Thyroid gland (tissue), 4 donors: ENCODE data around the gene LAMP1. TPM values are rescaled to one million over a fixed set of nuclear protein-coding genes. Genes with fewer than 3 reads are reported as not detected.
A peak's percentile ranks its signal among the peaks of the same experiment; 100 is the strongest.
"Not testable (repeated sequence)": the region's sequence is repeated elsewhere in the genome, so short reads cannot be mapped to it uniquely, and the experiment has no call there.

Experiments
- DNase-seq, 2 donors: peaks; one replicate each; pipeline ENCODE4 v3.0.0-alpha.2; 2019
- H3K27ac ChIP-seq, 3 donors: fragments of 200-600 bp; sonication (generic); 1 replicate in 2 of 3; 2 replicates in 1 of 3; pipeline ENCODE4 v1.5.1; 2016 to 2019; ENCODE audit warnings: mild to moderate bottlenecking in 1 of 3, moderate library complexity in 1 of 3
- H3K27me3 ChIP-seq: fragments of 200-600 bp; sonication (generic); one replicate; pipeline ENCODE4 v1.5.1; 2019
- H3K36me3 ChIP-seq, 2 donors: fragments of 200-600 bp; sonication (generic); one replicate each; pipeline ENCODE4 v1.5.1; 2016 to 2019
- H3K4me1 ChIP-seq, 2 donors: fragments of 200-600 bp; sonication (generic); one replicate each; pipeline ENCODE4 v1.5.1; 2017 to 2019
- H3K4me3 ChIP-seq, 3 donors: fragments of 200-600 bp; sonication (generic); replicated peaks in 1 of 3; 1 replicate in 2 of 3; 2 replicates in 1 of 3; pipeline ENCODE4 v1.5.1; 2016; ENCODE audit warnings: mild to moderate bottlenecking in 1 of 3
- H3K9me3 ChIP-seq: fragments of 200-600 bp; sonication (generic); one replicate; pipeline ENCODE4 v1.5.1; 2017
- POLR2A ChIP-seq, 2 donors: fragments of 450-650 bp; IDR thresholded peaks; one replicate each; pipeline ENCODE4 v1.6.1; 2017; ENCODE audit warnings: antibody characterized with exemption in 2 of 2, mild to moderate bottlenecking in 2 of 2, moderate library complexity in 1 of 2
- WGBS, 2 donors: methylation state at CpG; one replicate each; pipeline ENCODE4 v1.1.5; 2017; 5-methylcytosine and 5-hydroxymethylcytosine counted together
- intact Hi-C: fragments of 100-400 bp; cut with DNase I; formaldehyde crosslinking; loops from one replicate; pipeline ENCODE4 v1.15.1; 2023
- microRNA-seq: library from miRNA; unstranded; fragments of <30 nt; microRNA quantifications from one replicate; pipeline ENCODE4, GENCODE V29; 2016
- small RNA-seq: library from RNA; depleted of rRNA; stranded (forward); fragments of <200 nt; gene quantifications from one replicate; pipeline ENCODE3, GENCODE V24; 2016
- total RNA-seq, 4 donors: library from RNA; depleted of rRNA; stranded (reverse); fragments of >200 nt; gene quantifications; one replicate each; pipeline ENCODE4 v1.2.3, GENCODE V29; 2016
- TF ChIP-seq, protein P1 (sequence below), 6 experiments: fragments of 200-600 bp in 3 of 6; fragments of 450-650 bp in 3 of 6; sonication (generic) in 3 of 6; IDR thresholded peaks; one replicate each; pipeline ENCODE4 v1.5.1; 2016 to 2019; ENCODE audit warnings: antibody characterized with exemption in 6 of 6, mild to moderate bottlenecking in 2 of 6, inconsistent platforms in 1 of 6, moderate library complexity in 1 of 6

Gene LAMP1
- total RNA-seq, 4 donors from 2014 or later = 169 to 227 (median 206) TPM

DNA sequence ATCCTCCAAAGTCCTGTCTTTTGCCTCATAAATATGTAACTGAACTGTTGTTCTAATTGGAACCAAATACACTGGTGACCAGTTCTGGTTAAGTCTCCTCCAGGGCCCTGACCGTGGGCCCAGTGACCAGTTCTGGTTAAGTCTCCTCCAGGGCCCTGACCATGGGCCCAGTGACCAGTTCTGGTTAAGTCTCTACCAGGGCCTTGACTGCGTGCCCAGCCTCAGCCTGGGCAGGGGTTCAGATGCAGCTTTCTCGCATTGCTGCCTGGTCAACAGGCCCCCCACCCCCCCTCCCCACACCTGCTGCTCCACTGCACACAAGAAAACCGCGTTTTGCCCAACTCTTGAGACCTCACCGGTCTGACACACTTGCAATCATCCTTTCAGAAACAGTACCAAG lies 70.7 kb downstream of the LAMP1 start:
- Histone ChIP-seq H3K27me3 (no peaks in the 10 kb centered on the region), H3K4me3 (no peak overlapping the region), H3K9me3 (no peaks in the 10 kb centered on the region), H3K27ac (peak overlapping the region in 1 of 3 donors; percentile 17), H3K36me3 (no peaks in the 10 kb centered on the region), H3K4me1 (peaks cover 7 to 10% of the 10 kb centered on the region in 2 donors)
- 37 to 43% methylated on average over 6 of the region's 6 CpGs for WGBS, 2 donors
- no peak for TF ChIP-seq POLR2A (IDR thresholded peaks at IDR 0.05)
- TF ChIP-seq, protein P1, sequence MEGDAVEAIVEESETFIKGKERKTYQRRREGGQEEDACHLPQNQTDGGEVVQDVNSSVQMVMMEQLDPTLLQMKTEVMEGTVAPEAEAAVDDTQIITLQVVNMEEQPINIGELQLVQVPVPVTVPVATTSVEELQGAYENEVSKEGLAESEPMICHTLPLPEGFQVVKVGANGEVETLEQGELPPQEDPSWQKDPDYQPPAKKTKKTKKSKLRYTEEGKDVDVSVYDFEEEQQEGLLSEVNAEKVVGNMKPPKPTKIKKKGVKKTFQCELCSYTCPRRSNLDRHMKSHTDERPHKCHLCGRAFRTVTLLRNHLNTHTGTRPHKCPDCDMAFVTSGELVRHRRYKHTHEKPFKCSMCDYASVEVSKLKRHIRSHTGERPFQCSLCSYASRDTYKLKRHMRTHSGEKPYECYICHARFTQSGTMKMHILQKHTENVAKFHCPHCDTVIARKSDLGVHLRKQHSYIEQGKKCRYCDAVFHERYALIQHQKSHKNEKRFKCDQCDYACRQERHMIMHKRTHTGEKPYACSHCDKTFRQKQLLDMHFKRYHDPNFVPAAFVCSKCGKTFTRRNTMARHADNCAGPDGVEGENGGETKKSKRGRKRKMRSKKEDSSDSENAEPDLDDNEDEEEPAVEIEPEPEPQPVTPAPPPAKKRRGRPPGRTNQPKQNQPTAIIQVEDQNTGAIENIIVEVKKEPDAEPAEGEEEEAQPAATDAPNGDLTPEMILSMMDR (IDR thresholded peaks at IDR 0.05) = no peak
- peak; percentile 36 to 44 for DNase-seq
- intact Hi-C loops = loop anchor here (10.0 kb wide), 1 partner anchor 213 kb away; the partner anchor contains the start of gene PROZ

DNA sequence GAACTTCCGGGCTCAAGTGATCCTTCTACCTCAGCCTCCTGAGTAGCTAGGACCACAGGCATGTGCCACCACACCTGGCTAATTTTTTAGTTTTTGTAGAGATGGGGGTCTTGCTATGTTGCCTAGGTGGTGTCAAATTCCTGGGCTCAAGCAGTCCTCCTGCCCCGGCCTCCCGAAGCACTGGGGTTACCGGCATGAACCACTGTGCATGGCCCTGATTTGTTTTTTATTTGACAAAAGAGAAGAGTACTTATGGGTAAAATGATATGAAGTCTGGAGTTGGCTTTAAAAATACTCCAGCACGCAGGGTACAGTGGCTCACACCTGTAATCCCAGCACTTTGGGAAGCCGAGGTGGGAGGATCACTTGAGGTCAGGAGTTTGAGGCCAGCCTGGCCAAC lies 71.3 kb downstream of the LAMP1 start:
- H3K27me3 ChIP-seq, H3K4me3 ChIP-seq, H3K36me3 ChIP-seq, DNase-seq, H3K9me3 ChIP-seq, H3K27ac ChIP-seq, H3K4me1 ChIP-seq: not testable (repeated sequence)
- WGBS, 2 donors = 55 to 74% methylated on average over 6 of the region's 6 CpGs
- intact Hi-C loops = loop anchor here (10.0 kb wide), 1 partner anchor 214 kb away; the partner anchor contains the start of gene PROZ

DNA sequence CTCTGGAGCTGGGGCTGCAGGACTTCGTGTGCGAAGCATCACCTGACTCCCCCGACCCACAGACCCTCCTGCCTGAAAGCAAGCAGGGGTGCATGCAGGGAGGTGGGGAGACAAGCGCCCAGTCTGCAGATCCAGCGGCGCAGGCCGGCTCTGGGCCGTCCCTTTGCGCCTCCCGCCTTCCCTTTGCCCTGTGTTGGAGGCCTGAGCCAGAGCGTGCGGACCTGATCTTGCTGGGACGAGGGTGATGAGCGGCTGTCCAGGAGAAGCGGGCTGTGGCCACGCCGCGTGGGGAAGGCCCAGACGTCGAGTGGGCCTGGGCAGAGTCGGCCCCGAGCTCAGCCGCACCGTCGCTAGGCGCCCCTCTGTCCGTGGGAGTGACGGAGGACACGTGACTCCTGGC lies 72.2 kb downstream of the LAMP1 start:
- Histone ChIP-seq H3K27me3 (no peaks in the 10 kb centered on the region), H3K9me3 (no peaks in the 10 kb centered on the region), H3K27ac (no peak overlapping the region), H3K36me3 (no peaks in the 10 kb centered on the region), H3K4me1 (peaks cover 2 to 4% of the 10 kb centered on the region in 2 donors), H3K4me3 (no peak overlapping the region)
- no peak for TF ChIP-seq POLR2A (IDR thresholded peaks at IDR 0.05)
- TF ChIP-seq, protein P1 (IDR thresholded peaks at IDR 0.05) = no peak
- WGBS, 2 donors = 90 to 92% methylated on average over 24 of the region's 29 CpGs
- DNase-seq = no peak
- intact Hi-C loops = loop anchor here (10.0 kb wide), 1 partner anchor 214 kb away; the partner anchor contains the start of gene PROZ

DNA sequence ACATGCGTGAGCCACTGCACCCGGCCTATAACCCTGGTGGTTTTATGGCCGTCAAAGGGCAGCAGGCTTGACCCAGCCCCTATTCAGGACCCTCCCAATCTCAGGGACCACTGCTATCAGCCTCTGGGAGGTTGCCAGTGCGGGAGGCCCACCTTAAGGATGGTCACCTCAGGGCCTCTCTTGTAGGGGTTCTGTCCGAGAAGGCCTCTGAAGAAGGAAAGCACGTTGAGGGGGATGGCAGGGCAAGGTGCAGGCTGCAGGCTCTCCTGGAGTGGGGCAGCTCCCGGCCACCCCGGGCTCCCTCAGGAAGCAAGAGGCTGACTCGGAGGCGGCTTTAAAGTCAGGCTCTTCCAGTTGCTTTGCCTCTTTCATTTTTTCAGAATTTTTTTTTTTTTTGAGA lies 72.8 kb downstream of the LAMP1 start:
- H3K27ac ChIP-seq = no peak overlapping the region
- intact Hi-C loops = loop anchor here (10.0 kb wide), 1 partner anchor 215 kb away; the partner anchor contains the start of gene PROZ
- TF ChIP-seq POLR2A (IDR thresholded peaks at IDR 0.05) = no peak
- TF ChIP-seq, protein P1 (IDR thresholded peaks at IDR 0.05) = no peak
- no peaks in the 10 kb centered on the region for H3K9me3 ChIP-seq
- no peaks in the 10 kb centered on the region for H3K36me3 ChIP-seq
- peaks cover 2 to 4% of the 10 kb centered on the region in 2 donors for H3K4me1 ChIP-seq
- WGBS, 2 donors = 90 to 93% methylated on average over 10 of the region's 10 CpGs
- H3K4me3 ChIP-seq = no peak overlapping the region
- H3K27me3 ChIP-seq = no peaks in the 10 kb centered on the region
- DNase-seq = no peak

DNA sequence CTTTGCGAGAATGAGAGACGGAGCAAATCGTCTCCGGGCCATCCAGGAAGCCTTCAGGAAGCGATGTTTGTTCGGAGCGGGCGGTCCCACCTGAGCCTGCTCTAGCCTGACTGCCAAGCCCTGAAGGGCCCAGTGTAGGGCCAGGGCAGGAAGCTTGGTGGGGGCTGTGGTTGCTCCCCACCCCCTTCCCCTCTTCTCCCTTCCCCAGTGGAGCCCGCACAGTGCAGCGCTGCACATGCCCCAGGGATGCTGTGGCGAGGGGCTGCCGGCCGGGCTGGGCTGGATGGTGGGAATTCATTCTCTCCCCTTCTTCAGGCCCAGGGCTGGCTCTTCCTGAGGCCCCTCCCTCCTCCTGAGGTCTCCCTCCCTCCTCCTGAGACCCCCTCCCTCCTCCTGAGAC lies 74.0 kb downstream of the LAMP1 start:
- TF ChIP-seq POLR2A (IDR thresholded peaks at IDR 0.05) = no peak
- TF ChIP-seq, protein P1 (IDR thresholded peaks at IDR 0.05) = no peak

DNA sequence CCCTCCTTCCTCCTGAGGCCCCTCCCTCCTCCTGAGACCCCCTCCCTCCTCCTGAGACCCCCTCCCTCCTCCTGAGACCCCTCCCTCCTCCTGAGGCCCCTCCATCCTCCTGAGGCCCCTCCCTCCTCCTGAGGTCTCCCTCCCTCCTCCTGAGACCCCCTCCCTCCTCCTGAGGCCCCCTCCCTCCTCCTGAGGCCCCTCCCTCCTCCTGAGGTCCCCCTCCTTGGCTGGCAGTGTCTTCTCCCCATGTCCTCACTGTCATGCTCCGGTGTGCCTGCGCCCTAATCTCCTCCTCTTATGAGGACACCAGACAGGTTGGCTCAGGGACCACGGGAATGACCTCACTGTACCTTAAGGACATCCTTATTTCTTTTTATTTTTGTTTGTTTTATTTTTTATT lies 74.7 kb downstream of the LAMP1 start:
- H3K9me3 ChIP-seq, DNase-seq, H3K27me3 ChIP-seq, H3K4me3 ChIP-seq, H3K4me1 ChIP-seq, intact Hi-C loops, H3K36me3 ChIP-seq, H3K27ac ChIP-seq: not testable (repeated sequence)
- WGBS, 2 donors = 96% methylated on average over 3 of the region's 3 CpGs

More for the DNA sequence above, 74.0 kb downstream of the LAMP1 start:
- H3K9me3 ChIP-seq = no peaks in the 10 kb centered on the region
- intact Hi-C loops = no loop called here
- H3K27ac ChIP-seq = no peak overlapping the region
- no peak overlapping the region for H3K4me3 ChIP-seq
- no peaks in the 10 kb centered on the region for H3K36me3 ChIP-seq
- H3K4me1 ChIP-seq = peaks cover 2 to 4% of the 10 kb centered on the region in 2 donors
- no peak for DNase-seq
- 78 to 83% methylated on average over 13 of the region's 13 CpGs for WGBS, 2 donors
- no peaks in the 10 kb centered on the region for H3K27me3 ChIP-seq

Small RNA genes within 50 kb of the gene (microRNA-seq; reads per million reads assigned to microRNA genes)
- gene MIR8075 = not detected

Small RNA genes within 50 kb of the gene (small RNA-seq; reads per million reads assigned to genes)
- not detected for gene MIR8075

Other genes starting within 250 kb of the LAMP1 start
- not detected for gene F7, start 191.4 kb upstream of the LAMP1 start, total RNA-seq
- 10 to 100 TPM in 1 of 4 donors, 1 to 10 TPM in 3; 4.0 to 19.9 (median 7.0) TPM for gene F10, start 174.4 kb upstream of the LAMP1 start, total RNA-seq
- gene PROZ, start 138.6 kb upstream of the LAMP1 start, total RNA-seq = not detected
- 10 to 100 TPM; 50.5 to 75.6 (median 56.5) TPM for gene PCID2, start 88.6 kb upstream of the LAMP1 start, total RNA-seq
- 100 to 1,000 TPM in 3 of 4 donors, 10 to 100 TPM in 1; 78.9 to 131 (median 122) TPM for gene CUL4A, start 87.6 kb upstream of the LAMP1 start, total RNA-seq
- gene GRTP1, start 66.9 kb downstream of the LAMP1 start, total RNA-seq = 1 to 10 TPM; 1.7 to 5.7 (median 5.1) TPM
- 1 to 10 TPM in 2 of 4 donors, under 1 TPM in 2; 0.20 to 2.0 (median 1.0) TPM for gene ADPRHL1, start 156.2 kb downstream of the LAMP1 start, total RNA-seq
- gene DCUN1D2, start 193.5 kb downstream of the LAMP1 start, total RNA-seq = 10 to 100 TPM in 2 of 4 donors, 1 to 10 TPM in 2; 8.8 to 15.3 (median 10.4) TPM